ENCODE measurements around the gene SDC1.

- TF ChIP-seq, protein P1, sequence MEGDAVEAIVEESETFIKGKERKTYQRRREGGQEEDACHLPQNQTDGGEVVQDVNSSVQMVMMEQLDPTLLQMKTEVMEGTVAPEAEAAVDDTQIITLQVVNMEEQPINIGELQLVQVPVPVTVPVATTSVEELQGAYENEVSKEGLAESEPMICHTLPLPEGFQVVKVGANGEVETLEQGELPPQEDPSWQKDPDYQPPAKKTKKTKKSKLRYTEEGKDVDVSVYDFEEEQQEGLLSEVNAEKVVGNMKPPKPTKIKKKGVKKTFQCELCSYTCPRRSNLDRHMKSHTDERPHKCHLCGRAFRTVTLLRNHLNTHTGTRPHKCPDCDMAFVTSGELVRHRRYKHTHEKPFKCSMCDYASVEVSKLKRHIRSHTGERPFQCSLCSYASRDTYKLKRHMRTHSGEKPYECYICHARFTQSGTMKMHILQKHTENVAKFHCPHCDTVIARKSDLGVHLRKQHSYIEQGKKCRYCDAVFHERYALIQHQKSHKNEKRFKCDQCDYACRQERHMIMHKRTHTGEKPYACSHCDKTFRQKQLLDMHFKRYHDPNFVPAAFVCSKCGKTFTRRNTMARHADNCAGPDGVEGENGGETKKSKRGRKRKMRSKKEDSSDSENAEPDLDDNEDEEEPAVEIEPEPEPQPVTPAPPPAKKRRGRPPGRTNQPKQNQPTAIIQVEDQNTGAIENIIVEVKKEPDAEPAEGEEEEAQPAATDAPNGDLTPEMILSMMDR (IDR thresholded peaks at IDR 0.05), result peak in 3 of 6 experiments; percentile 24 to 50 (median 39)
- TF ChIP-seq POLR2A (IDR thresholded peaks at IDR 0.05), result peak; percentile 28 to 77
Observed at GRCh38 chr2:20179755-20180594, 45.0 kb downstream of the SDC1 start.
